Neural cell (in vitro differentiated cells): ENCODE results near the gene DTL.

Experiments
- CTCF ChIP-seq: fragments of 450-650 bp; IDR thresholded peaks from 2 replicates; pipeline ENCODE4 v1.5.1; 2014; ENCODE audit warnings: antibody characterized with exemption, mild to moderate bottlenecking, moderate library complexity; ENCODE audit not compliant: poor library complexity, severe bottlenecking
- POLR2AphosphoS5 ChIP-seq: IDR thresholded peaks from 2 replicates; pipeline ENCODE4 v1.6.1; 2012
- SMC3 ChIP-seq: fragments of 450-650 bp; conservative IDR thresholded peaks from 2 replicates; pipeline ENCODE4 v1.6.1; 2014; ENCODE audit warnings: antibody characterized with exemption, mild to moderate bottlenecking, moderate library complexity; ENCODE audit not compliant: poor library complexity

GRCh38 chr1:212153635-212154034 is 118.1 kb downstream of the DTL start:
- TF ChIP-seq CTCF (no peak), POLR2AphosphoS5 (no peak), SMC3 (no peak)
